AML-193 (cell line): Measurements from ENCODE around the gene USH1G.

Source experiments
- DNase-seq, 2 experiments: peaks; one replicate each; lab custom pipeline; 2025; lab: John Stamatoyannopoulos, UW

The USH1G gene

GRCh38 chr17:74954115-74954514 lies 31.1 kb upstream of the USH1G start:
- no peak for DNase-seq

- no peak for DNase-seq
These were observed 30.2 kb upstream of the USH1G start for GRCh38 chr17:74953134-74953687.

- DNase-seq: no peak
These were observed 29.5 kb upstream of the USH1G start for GRCh38 chr17:74952431-74953133.

- no peak for DNase-seq
These were observed 28.8 kb upstream of the USH1G start for GRCh38 chr17:74951680-74952421.

- DNase-seq: no peak
These were observed 28.0 kb upstream of the USH1G start for GRCh38 chr17:74951065-74951464.

GRCh38 chr17:74950207-74950606 lies 27.2 kb upstream of the USH1G start:
- no peak for DNase-seq

GRCh38 chr17:74949455-74950115 lies 26.5 kb upstream of the USH1G start:
- DNase-seq: no peak

GRCh38 chr17:74947041-74947754 lies 24.1 kb upstream of the USH1G start:
- no peak for DNase-seq

- no peak for DNase-seq
These were observed 23.6 kb upstream of the USH1G start for GRCh38 chr17:74946641-74947040.

- no peak for DNase-seq
These were observed 22.5 kb upstream of the USH1G start for GRCh38 chr17:74945543-74945942.

- no peak for DNase-seq
These were observed 20.9 kb upstream of the USH1G start for GRCh38 chr17:74943808-74944522.

- no peak for DNase-seq
These were observed 18.2 kb upstream of the USH1G start for GRCh38 chr17:74941128-74941725.

GRCh38 chr17:74939534-74939933 lies 16.5 kb upstream of the USH1G start:
- no peak for DNase-seq

- no peak for DNase-seq
These were observed 15.3 kb upstream of the USH1G start for GRCh38 chr17:74938194-74938950.

- DNase-seq: no peak
These were observed 14.3 kb upstream of the USH1G start for GRCh38 chr17:74937064-74938051.

GRCh38 chr17:74936470-74936799 lies 13.4 kb upstream of the USH1G start:
- no peak for DNase-seq

GRCh38 chr17:74935585-74936469 lies 12.8 kb upstream of the USH1G start, which contains the start of gene OTOP3:
OTOP3 (plus strand) TSS chr17:74935898; CDS start chr17:74935922, 24 bp downstream.
- DNase-seq: no peak

GRCh38 chr17:74935048-74935447 lies 12.0 kb upstream of the USH1G start:
- DNase-seq: no peak
